HepG2 (cell line): ENCODE data around the gene RILP. TPM values are rescaled to one million over a fixed set of nuclear protein-coding genes. Genes with fewer than 3 reads are reported as not detected.

Experiments used
- ATM ChIP-seq: fragments of 450-650 bp; IDR thresholded peaks from 2 replicates; pipeline ENCODE4 v1.7.1; 2017; ENCODE audit warnings: mild to moderate bottlenecking, borderline replicate concordance
- BHLHE40 ChIP-seq: IDR thresholded peaks from 2 replicates; pipeline ENCODE4 v1.6.1; 2011; ENCODE audit warnings: low read length, improper control_type of control experiment
- CBX5 ChIP-seq: sonication (generic); formaldehyde crosslinking; IDR thresholded peaks from 2 replicates; pipeline ENCODE4 v1.4.0; 2020; ENCODE audit warnings: missing genetic modification reagents, borderline replicate concordance
- CCDC6 ChIP-seq: sonication (generic); formaldehyde crosslinking; IDR thresholded peaks from 2 replicates; pipeline ENCODE4 v1.8.1; 2022; ENCODE audit warnings: mild to moderate bottlenecking, missing genetic modification reagents, moderate library complexity
- HDAC1 ChIP-seq: sonication (generic); formaldehyde crosslinking; IDR thresholded peaks from 2 replicates; pipeline ENCODE4 v1.5.1; 2020; ENCODE audit warnings: mild to moderate bottlenecking, missing genetic modification reagents
- PRPF4 ChIP-seq: fragments of 200-400 bp; formaldehyde crosslinking; IDR thresholded peaks from 2 replicates; pipeline ENCODE4 v1.6.1; 2016; ENCODE audit warnings: low read length, low read depth; ENCODE audit not compliant: poor library complexity, severe bottlenecking
- SATB2 ChIP-seq: sonication (generic); formaldehyde crosslinking; IDR thresholded peaks from 2 replicates; pipeline ENCODE4 v1.5.0; 2020; ENCODE audit warnings: missing genetic modification reagents
- SNAPC2 ChIP-seq: sonication (generic); formaldehyde crosslinking; IDR thresholded peaks from 2 replicates; pipeline ENCODE4 v1.8.1; 2022; ENCODE audit warnings: mild to moderate bottlenecking, missing genetic modification reagents
- SOX6 ChIP-seq, 2 experiments: fragments of 450-650 bp in 1 of 2; sonication (generic) in 1 of 2; formaldehyde crosslinking in 1 of 2; IDR thresholded peaks; 2 replicates each; pipeline versions ENCODE4 v1.4.0 to v1.6.1; 2017 to 2020; ENCODE audit warnings: antibody characterized with exemption in 1 of 2, mild to moderate bottlenecking in 1 of 2, missing genetic modification reagents in 1 of 2
- SSRP1 ChIP-seq: IDR thresholded peaks from 2 replicates; pipeline ENCODE4 v1.6.1; 2016; ENCODE audit warnings: control low read depth
- ZNF296 ChIP-seq: sonication (generic); formaldehyde crosslinking; conservative IDR thresholded peaks from 2 replicates; pipeline ENCODE4 v1.5.0; 2020; ENCODE audit warnings: mild to moderate bottlenecking, missing genetic modification reagents
- ZNF317 ChIP-seq: sonication (generic); formaldehyde crosslinking; IDR thresholded peaks from 2 replicates; pipeline ENCODE4 v1.5.0; 2020; ENCODE audit warnings: mild to moderate bottlenecking, missing genetic modification reagents
- ZNF451 ChIP-seq: sonication (generic); formaldehyde crosslinking; IDR thresholded peaks from 2 replicates; pipeline ENCODE4 v1.5.0; 2020; ENCODE audit warnings: mild to moderate bottlenecking, missing genetic modification reagents
- ZNF569 ChIP-seq: sonication (generic); formaldehyde crosslinking; IDR thresholded peaks from 2 replicates; pipeline ENCODE4 v1.5.0; 2020; ENCODE audit warnings: mild to moderate bottlenecking, missing genetic modification reagents, moderate library complexity, borderline replicate concordance
- ZNF660 ChIP-seq: sonication (generic); formaldehyde crosslinking; IDR thresholded peaks from 2 replicates; pipeline ENCODE4 v1.5.1; 2020; ENCODE audit warnings: mild to moderate bottlenecking, low read depth, missing genetic modification reagents, borderline replicate concordance
- ZNF7 ChIP-seq: IDR thresholded peaks from 2 replicates; pipeline ENCODE4 v1.6.1; 2016; ENCODE audit warnings: missing biosample characterization, missing genetic modification reagents
- ZNF780A ChIP-seq: sonication (generic); formaldehyde crosslinking; IDR thresholded peaks from 2 replicates; pipeline ENCODE4 v1.8.0; 2022; ENCODE audit warnings: mild to moderate bottlenecking, missing genetic modification reagents, moderate library complexity
- polyA plus RNA-seq, 8 experiments: library from polyadenylated mRNA; depleted of rRNA in 3 of 8; stranded (reverse) in 7 of 8; unstranded in 1 of 8; fragments of >200 nt; fragmentation: Illumina TruSeq in 4 of 8; extraction: Trizol in 4 of 8; gene quantifications; 2 replicates each; pipeline versions ENCODE4 v1.2.1 to v1.2.3, GENCODE V29; 2011 to 2016; ENCODE audit warnings: low read depth in 4 of 8, missing spikeins in 1 of 8, mixed read lengths in 1 of 8; ENCODE audit not compliant: insufficient read depth in 1 of 8
- total RNA-seq, 5 experiments: library from RNA; depleted of rRNA; stranded (reverse); fragments of >200 nt; fragmentation: Illumina TruSeq; extraction: Trizol; gene quantifications; 2 replicates each; pipeline ENCODE4 v1.2.3, GENCODE V29; 2016; ENCODE audit warnings: low read depth in 1 of 5
- TF ChIP-seq, protein P1 (sequence below): IDR thresholded peaks from 2 replicates; pipeline ENCODE4 v1.6.1; 2016; ENCODE audit warnings: missing compliant biosample characterization, missing genetic modification reagents, borderline replicate concordance
- TF ChIP-seq, protein P2 (sequence below): sonication (generic); formaldehyde crosslinking; IDR thresholded peaks from 2 replicates; pipeline ENCODE4 v1.4.0; 2020; ENCODE audit warnings: missing genetic modification reagents
- TF ChIP-seq, protein P3 (sequence below): sonication (generic); formaldehyde crosslinking; IDR thresholded peaks from 2 replicates; pipeline ENCODE4 v1.4.0; 2020; ENCODE audit warnings: missing genetic modification reagents, borderline replicate concordance

RILP gene
- total and polyA plus RNA-seq, 2 of the 13 experiments (the other 11 are each of a cell fraction or from before 2014, with no cell fraction given), result 6.6 to 8.1 TPM

DNA sequence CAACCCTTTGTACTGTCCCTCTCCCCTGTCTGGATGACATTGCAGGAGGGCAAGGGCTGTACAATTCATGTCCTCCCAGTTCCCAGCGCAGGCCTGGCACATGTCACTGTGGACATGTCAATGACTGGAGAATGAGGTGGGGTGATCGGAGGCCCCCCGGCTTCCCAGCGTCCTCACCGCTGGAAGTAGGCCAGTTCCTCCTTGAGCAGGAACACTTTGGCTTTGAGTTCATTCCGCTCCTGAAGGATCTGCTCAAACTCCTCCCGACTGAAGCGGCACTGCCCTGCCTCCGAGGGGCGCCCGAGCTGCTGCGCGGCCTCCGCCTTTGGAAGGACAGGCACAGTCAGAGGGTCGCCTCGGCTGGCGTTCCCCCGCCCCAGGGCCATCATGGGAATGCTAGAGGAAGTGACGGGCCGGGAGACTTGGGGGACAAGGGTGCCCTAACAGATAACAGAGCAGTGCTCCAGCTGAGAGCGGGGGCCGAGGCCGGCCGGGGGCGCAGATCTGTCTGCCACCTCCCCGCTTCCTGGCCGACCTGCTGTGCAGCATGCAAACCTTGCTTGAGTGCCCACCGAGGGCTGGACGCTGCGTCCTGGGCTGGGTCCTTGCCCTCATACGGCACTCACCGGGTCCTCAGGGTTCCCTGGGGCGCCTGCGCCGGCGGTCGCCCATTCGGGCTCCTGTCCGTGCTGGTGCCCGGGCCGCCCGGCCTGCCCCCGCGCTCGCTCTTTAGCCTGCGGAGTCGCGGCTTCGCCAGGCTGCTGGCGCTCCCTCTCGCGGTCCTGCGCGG lies 1.3 kb downstream of the RILP start (continued):
- TF ChIP-seq, protein P1, sequence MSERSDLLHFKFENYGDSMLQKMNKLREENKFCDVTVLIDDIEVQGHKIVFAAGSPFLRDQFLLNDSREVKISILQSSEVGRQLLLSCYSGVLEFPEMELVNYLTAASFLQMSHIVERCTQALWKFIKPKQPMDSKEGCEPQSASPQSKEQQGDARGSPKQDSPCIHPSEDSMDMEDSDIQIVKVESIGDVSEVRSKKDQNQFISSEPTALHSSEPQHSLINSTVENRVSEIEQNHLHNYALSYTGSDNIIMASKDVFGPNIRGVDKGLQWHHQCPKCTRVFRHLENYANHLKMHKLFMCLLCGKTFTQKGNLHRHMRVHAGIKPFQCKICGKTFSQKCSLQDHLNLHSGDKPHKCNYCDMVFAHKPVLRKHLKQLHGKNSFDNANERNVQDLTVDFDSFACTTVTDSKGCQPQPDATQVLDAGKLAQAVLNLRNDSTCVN (CRISPR knock-in tag), result 0 out of 2 replicates have a peak, but pooled peaks have one; percentile 8
- TF ChIP-seq ZNF660 (CRISPR knock-in tag), result no peak
- TF ChIP-seq PRPF4, result no peak
- TF ChIP-seq SATB2, result no peak
- TF ChIP-seq ZNF780A, result no peak
- 0 out of 2 replicates have a peak, but pooled peaks have one; percentile 71 for TF ChIP-seq CCDC6 (CRISPR knock-in tag)
- peak; percentile 73 for TF ChIP-seq HDAC1 (CRISPR knock-in tag)
- TF ChIP-seq, protein P2, sequence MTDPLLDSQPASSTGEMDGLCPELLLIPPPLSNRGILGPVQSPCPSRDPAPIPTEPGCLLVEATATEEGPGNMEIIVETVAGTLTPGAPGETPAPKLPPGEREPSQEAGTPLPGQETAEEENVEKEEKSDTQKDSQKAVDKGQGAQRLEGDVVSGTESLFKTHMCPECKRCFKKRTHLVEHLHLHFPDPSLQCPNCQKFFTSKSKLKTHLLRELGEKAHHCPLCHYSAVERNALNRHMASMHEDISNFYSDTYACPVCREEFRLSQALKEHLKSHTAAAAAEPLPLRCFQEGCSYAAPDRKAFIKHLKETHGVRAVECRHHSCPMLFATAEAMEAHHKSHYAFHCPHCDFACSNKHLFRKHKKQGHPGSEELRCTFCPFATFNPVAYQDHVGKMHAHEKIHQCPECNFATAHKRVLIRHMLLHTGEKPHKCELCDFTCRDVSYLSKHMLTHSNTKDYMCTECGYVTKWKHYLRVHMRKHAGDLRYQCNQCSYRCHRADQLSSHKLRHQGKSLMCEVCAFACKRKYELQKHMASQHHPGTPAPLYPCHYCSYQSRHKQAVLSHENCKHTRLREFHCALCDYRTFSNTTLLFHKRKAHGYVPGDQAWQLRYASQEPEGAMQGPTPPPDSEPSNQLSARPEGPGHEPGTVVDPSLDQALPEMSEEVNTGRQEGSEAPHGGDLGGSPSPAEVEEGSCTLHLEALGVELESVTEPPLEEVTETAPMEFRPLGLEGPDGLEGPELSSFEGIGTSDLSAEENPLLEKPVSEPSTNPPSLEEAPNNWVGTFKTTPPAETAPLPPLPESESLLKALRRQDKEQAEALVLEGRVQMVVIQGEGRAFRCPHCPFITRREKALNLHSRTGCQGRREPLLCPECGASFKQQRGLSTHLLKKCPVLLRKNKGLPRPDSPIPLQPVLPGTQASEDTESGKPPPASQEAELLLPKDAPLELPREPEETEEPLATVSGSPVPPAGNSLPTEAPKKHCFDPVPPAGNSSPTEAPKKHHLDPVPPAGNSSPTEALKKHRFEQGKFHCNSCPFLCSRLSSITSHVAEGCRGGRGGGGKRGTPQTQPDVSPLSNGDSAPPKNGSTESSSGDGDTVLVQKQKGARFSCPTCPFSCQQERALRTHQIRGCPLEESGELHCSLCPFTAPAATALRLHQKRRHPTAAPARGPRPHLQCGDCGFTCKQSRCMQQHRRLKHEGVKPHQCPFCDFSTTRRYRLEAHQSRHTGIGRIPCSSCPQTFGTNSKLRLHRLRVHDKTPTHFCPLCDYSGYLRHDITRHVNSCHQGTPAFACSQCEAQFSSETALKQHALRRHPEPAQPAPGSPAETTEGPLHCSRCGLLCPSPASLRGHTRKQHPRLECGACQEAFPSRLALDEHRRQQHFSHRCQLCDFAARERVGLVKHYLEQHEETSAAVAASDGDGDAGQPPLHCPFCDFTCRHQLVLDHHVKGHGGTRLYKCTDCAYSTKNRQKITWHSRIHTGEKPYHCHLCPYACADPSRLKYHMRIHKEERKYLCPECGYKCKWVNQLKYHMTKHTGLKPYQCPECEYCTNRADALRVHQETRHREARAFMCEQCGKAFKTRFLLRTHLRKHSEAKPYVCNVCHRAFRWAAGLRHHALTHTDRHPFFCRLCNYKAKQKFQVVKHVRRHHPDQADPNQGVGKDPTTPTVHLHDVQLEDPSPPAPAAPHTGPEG (CRISPR knock-in tag), result peak; percentile 67; the same call in 1 of the 2 replicates
- no peak for TF ChIP-seq ATM
- TF ChIP-seq ZNF451 (CRISPR knock-in tag), result 0 out of 2 replicates have a peak, but pooled peaks have one; percentile 25
- no peak for TF ChIP-seq SNAPC2 (CRISPR knock-in tag)
- no peak for TF ChIP-seq SSRP1
- 0 out of 2 replicates have a peak, but pooled peaks have one; percentile 37 for TF ChIP-seq ZNF317
- no peak for TF ChIP-seq BHLHE40
- TF ChIP-seq ZNF296 (CRISPR knock-in tag), result no peak
- TF ChIP-seq ZNF569, result no peak
- no peak for TF ChIP-seq SOX6 (IDR thresholded peaks at IDR 0.05)
- peak; percentile 14; the same call in 1 of the 2 replicates for TF ChIP-seq SOX6 (CRISPR knock-in tag; IDR thresholded peaks at IDR 0.05)
- 0 out of 2 replicates have a peak, but pooled peaks have one; percentile 17 for TF ChIP-seq CBX5 (CRISPR knock-in tag)
- TF ChIP-seq ZNF7, result peak; percentile 52; the same call in 1 of the 2 replicates
- TF ChIP-seq, protein P3, sequence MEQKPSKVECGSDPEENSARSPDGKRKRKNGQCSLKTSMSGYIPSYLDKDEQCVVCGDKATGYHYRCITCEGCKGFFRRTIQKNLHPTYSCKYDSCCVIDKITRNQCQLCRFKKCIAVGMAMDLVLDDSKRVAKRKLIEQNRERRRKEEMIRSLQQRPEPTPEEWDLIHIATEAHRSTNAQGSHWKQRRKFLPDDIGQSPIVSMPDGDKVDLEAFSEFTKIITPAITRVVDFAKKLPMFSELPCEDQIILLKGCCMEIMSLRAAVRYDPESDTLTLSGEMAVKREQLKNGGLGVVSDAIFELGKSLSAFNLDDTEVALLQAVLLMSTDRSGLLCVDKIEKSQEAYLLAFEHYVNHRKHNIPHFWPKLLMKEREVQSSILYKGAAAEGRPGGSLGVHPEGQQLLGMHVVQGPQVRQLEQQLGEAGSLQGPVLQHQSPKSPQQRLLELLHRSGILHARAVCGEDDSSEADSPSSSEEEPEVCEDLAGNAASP (CRISPR knock-in tag), result peak; percentile 15; the same call in 1 of the 2 replicates
